GM19455 (cell line): ENCODE measurements around the gene GAS2.

Source experiments
- ATAC-seq: cut with Tn5 transposase; IDR thresholded peaks from one replicate; pipeline ENCODE4 v1.9.1; 2021; ENCODE audit not compliant: unreplicated experiment

GAS2 gene

DNA sequence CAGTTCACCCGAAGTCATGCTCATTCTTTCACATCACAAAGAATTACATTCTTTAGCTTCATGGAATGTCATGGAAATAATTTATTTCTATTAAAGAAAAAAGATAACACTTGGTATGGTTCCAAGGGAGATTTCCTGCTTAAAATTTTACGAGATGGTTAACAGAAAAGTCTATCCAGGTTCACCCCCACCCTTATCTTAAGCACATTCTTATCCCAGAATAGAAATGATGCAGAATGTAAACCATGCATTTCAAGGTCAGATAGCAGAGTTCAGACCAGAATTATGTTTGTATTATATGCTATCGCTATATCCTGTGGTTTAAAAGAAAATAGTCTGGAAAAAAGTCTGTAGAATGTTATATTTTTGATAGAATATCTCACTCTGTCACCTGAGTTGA lies 58.7 kb downstream of the GAS2 start:
- no peak for ATAC-seq

DNA sequence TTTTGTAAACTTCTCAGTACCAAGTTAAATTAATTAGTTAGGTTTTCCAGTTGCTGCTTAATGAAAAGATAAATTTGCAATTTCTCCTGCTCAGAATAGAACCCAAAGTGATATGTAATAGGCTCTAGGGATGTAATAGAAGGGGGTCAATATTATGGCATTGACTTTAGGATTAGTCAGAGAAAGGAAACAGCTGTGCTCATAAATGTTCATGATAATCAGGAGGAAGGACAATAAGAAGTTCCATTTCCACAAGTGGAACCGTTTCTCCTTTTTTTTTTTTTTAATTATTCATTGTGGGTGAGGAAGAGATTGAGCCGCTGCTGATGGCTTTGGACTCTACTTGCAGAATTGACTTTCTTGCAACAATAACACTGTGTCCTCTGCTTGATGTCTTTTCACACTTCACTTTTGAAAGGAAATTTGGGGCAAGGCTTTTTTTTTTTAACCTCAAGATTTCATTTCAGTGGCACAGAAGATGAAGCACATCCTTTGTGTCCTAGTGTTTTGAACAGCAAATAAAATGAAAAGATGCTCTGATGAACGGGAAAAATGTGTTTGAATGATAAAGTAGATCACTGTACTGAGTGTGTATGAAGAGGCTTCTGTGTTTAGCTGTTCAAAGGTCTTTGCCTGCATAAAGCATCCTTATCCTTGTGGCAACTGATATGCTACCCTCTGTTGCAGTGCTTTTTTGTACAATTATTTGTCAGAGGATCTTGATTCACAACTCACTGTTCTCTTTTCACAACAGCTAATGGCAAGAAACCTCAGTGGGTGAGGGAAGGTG lies 62.4 kb downstream of the GAS2 start:
- ATAC-seq: no peak

DNA sequence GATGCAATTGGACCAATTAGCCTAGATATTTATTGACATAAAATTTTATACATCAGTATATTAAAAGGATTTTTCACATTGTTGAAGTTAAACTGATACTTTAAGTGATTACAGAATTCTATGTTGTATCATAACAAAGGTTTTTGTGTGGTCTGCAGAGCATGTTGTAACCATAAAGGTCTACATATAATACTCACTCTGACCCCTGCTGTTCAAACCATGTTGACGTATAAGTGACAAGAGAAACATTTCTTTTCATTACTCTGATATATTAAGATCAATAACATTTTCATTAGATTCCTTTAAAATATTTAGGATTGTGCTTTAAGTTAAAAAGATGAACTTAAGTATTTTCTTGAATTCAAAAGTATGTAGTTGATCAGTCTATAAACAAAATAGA lies 63.9 kb downstream of the GAS2 start:
- ATAC-seq: no peak

DNA sequence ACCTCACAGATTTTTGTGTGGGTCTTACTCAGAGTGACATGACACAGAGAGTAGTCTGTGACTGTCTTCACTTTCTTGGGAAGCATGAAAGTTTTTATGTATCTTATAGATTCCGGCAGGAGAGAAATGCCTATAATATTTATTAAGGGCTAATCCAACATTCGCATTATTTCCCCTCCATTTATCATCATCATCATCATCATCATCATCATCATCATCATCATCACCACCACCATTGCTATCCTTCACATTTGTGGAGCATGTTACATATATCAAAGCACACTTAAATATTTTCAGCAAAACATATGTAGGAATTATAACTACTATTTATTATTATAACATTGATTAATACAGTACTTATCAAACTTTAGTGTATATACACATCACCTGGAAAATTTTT lies 66.2 kb downstream of the GAS2 start:
- no peak for ATAC-seq

DNA sequence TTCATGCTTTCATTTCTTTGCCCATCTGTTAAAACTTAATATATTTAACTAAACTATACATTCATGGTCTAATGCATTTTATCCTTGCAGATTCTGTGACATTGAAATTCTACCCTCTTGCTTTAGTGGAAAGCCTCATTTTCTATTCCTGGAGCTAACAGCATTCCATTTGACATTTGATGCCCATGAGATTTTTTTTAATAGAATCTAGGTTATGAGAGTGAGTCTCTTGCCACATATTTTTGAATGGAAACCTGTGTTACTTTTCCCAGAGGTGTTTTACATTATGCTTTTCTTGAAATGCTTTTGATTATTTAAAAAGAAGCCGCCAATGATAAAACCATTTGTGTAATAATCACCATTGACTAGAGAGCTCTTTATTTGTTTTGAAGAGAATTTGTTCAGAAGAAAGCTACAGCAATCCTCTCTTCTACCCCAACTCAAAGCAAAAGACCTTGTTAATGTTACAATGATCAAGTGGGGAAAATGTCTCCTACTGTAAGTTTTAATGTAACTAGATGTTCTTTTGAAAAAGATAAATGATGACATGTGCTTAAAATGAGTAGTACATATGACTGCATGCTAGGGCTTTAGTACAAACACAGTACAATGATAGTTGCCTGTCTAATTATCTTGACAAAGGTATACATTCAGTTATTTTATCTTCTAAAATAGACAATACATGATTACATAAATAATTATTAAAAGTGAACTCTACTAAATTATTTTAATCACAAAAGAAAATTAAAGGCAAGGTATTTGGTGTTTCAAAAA lies 67.3 kb downstream of the GAS2 start:
- ATAC-seq: no peak

DNA sequence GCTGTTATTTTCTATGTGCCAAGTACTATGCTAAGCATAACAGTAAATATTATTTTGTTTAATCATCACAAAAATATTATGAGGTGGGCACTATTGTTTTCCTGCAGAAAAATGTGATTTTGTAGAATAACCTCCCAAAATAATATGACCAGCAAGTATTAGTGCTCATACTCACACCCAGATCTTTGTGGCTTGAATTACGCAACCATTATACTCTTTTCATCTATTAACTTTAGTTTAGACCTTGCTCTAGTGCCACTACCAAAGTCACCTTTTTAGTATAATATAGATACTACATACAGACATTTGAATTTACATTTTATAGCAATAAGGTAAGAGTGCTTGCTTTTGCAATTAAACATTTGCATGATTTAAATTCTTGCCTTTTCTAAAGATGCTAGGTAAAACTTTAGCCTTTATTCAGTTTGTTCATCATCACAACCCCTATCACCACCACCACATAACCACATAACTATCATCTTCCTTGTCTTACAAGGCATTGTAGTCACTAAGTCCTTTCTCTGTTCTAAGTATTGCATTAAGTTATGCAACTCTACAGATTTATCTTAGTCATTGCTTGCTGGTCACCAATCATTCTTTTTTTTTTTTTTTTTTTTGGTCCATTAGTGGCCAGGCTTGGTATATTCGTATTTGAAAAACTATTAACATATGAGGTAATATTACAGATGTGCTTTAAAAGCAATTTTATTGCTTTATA lies 68.4 kb downstream of the GAS2 start:
- ATAC-seq: no peak

DNA sequence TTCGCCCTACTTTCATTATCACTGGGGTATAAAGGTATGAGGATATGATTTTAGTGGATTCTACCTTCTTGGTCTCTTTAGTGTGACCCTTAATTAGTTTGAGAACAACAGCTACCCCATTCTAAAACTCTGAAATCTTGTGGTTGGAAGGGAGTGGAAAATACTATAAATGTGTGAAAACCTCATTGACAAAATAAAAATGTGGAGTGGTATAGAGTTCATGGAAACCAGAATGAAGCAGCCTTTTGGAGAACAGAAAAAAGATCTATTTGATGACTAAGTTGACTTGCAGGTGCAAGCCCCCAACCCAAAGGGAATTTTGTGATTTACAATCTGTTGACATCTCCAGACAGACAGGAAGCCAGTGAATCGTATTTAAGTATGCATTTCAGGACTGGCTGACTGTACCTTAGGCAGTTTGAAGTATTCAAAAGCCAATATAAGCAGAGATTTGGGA lies 75.8 kb downstream of the GAS2 start:
- ATAC-seq: no peak

DNA sequence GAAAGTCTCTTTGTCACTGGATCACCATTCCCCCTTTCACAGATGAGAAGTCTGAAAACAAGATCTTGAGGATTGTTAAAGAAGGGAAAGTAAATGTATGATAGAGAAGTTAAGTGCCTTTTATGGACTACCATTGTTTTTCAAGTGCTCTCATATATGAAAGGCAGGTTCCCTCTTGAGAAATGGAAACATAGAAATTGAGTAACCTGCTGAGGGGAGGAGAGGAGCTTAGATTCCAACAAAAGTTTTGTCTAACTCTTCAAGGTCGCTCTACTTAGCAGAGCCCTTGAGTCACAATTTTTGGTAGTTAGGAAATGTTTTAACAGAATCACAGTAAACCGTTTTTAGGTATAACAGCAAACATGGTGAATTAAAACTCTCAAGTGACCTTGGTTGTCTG lies 83.1 kb downstream of the GAS2 start:
- ATAC-seq: no peak

DNA sequence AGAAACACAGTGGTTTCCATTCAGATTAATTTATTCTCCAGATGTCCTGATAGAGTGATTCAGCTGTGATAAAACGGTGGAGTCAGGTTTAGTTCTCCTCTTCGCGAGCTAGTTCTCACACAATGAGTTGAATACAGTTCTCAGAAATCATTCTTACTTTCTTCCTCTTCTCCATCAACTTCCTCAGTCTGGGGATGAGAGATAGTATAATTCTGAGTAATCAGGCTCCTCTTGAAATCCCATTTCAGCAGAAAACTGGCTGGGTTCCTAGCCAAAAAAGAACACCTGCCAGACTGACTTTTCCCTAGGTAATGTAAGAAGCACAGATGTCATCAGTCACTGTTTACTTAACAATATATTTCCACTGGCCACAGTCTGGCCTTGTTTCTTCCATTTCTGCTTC lies 86.5 kb downstream of the GAS2 start:
- no peak for ATAC-seq

DNA sequence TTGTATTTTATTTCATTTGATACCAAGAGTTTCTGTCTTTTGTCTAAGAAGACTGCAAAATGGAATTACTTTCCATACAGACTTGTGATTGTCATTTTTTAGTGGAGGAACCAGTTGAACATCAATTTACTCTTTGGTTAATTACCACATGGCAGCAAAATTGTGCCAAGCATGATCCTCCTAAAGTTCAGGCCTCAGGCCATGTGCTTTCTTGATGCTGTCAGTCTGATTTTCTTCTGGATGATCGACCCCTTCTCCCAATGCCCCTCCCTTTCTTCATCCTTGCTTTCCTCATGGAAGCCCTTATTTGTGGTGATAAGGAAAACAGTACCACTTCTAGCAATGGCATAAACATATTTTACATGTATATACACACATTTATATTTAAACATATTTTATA lies 87.0 kb downstream of the GAS2 start:
- no peak for ATAC-seq

DNA sequence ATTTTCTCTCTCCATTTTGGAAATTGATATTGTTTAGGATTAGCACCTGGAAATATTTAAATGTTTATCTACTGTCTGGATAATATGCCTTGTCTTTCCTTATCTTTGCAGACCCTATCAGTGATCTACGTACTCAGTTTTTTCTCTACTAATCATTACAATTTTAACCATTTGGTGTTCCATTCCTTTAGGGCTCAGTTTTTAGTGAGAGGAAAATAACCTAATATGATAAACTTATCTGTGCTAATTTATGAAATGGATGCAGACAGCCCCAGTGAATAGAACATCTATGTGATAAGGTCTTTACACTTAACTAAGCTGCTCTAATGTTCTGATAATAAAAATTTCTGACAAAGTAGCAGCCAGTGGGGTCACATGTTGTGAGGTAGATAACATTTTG lies 94.7 kb downstream of the GAS2 start:
- no peak for ATAC-seq

DNA sequence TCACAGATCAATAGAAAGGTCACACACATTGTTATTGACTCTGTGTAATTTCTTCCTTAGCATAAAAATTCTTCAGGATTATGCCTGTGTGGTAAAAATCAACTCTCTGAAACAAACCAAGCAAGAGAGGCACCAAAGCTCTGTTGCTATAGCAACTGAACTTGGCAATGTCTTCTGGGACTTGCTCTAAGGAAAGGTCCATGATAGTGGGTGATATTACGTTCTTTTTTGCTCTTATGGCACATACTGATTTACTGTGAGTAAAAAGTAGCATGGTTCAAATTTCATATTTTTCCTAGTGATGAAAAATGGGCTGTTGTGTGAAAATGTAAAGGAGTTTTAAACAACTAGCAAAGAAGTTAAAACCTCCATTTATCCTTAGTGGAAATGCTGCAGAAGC lies 96.8 kb downstream of the GAS2 start:
- no peak for ATAC-seq

DNA sequence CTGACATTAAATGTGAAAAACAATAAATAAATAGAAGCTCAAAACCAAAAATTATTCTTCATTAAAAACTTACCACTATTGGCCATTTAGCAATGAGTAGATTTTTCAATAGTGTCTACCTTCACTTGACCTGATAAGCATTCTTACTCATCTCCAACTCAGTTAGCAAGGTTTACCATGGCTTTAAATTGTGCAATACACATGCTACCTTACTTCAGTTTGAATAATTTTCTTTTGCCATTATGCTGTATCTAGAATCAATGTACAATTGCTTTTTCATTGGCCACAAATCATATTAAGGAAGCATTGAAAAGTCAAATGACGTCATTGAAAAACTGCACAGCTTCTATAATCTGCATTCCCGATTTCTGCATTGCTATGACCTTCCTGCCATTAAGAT lies 98.3 kb downstream of the GAS2 start:
- ATAC-seq: no peak

DNA sequence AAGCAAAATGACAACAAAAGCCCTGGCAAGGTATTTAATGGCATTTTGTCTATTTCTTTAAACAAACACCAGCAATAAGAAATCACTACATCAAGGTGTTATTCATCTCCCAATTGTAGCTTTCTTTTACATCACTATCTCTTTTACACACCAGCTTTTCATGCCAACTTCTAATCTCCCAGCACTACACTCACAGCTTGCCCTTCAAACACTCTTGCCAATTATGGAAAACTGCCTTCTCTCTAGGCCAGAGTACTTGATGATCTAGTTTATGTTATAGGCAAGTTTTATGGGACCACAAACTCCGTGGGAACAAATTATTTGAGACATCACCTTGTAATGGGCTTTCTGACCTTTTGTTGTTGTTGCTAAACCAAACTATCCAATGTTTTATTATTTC lies 101.9 kb downstream of the GAS2 start:
- no peak for ATAC-seq

DNA sequence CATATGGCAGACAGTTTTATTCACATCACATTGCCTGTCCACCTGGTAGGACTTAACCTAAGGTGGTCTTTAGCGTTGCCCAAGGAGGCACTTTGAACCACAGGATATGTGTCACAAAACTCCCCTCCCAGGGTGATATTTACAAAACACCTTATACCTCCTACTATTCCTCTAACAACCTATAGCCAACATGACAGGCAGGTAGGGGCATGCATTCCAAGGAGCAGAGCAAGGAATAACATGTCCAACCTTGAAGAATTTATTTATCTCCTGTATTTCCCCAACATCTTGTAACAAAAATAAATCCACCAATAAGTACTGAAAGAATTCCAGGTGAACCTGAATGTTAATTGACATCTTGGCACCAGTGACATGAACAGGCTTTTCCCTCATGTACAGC lies 102.7 kb downstream of the GAS2 start:
- ATAC-seq: no peak

DNA sequence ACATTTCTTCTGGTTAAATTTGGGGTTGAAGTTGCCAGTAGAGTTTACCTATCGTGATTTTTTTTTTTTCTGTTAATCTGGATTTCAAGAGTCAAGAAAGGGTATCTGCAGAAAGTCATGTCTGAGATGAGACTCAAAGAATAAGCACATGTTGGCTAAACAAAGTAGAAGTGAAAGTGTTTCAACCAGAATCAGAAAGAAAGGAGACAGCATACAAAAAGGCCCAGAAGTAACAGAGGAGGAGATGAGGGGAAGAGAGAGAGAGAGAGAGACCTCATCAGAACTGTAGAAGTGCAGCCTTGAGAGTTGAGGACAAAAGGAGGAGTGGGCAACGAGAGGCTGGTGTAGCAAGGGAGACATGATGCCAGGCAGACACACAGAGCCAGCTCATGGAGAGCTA lies 108.3 kb downstream of the GAS2 start:
- ATAC-seq: peak; percentile 80

DNA sequence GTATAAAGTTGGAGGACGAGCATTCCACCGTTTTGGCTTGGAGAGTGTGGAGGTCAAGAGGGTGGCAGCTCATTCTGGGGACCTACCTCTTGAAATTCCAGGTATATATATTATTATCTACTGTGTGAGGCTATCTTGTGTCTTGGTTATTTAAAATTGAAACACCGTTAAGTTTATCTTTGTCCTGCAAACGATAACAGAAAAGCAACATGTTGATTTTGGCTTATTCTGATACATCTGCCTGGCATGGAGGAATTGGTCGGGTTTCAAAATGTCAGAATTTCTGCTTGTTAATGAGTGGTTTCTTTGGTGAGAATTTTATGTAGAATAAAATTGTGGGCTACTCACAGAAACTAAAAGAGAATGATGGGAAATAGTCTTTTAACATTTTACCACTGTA lies 108.8 kb downstream of the GAS2 start:
- ATAC-seq: peak; percentile 7

DNA sequence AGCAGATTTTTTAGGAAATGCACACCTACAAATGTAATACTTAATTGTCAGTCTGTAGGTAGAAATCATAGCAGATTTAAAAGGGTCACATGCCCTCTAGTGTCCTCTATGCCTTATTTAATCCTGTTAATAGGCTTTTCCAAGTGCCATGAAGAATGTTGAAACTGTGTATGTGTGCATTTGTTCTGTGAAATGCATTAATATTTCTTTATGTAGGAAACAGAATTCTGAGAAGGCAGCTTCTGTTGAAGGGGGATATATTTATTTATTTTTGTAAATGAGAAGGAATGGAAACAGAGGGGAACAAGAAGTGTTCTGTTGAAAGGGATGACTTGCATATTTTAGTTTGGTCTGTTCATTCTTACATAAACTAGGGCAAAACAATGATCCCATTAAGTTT lies 112.2 kb downstream of the GAS2 start:
- no peak for ATAC-seq

DNA sequence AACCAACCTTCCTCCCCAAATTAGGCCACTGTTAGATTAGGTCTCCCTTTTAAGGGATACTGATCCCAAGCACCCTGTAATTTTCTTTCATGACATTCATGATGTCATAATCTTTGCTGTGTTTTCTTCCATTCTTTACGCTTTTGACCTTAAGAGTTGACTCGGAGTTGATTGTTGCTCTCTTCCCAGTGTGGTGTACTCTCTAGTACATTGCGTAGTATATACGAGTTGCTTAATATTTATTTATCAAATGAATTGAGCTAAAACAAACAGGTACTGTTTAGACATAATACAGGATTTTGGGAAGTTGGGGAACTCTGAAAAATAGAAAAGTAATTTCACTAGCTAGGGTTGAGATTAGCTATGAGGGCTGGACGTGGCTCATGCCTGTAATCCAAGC lies 113.4 kb downstream of the GAS2 start:
- ATAC-seq: no peak

DNA sequence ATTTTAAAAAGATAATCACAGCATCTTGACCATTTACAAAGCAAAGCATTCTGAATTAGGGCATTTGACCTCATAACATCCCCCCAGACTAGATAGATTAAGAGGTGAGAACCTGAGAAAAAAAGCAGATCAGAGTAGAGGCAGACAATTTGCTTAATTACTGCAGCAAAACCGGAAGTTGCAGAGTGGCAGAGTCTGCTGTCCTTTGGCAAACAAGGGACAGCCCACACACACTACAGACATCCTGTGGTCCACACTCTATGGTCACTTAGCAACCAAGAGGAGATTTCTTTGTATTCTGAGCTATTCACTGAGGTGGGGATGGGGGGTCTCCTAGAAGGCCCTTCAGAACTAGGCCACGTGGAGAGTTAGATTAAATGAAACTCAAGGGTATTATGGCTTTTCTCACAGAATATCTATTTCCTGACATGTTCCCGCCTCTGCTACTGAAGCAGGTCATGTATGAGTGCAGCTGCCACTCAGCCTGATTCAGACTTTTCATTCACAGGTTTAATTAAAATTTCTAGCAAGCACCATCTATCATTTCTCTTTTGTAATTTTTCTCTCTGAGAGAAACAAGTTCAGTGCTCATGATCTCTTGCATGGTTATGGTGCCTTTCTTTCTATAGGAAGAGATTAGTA lies 114.7 kb downstream of the GAS2 start:
- ATAC-seq: peak; percentile 82

DNA sequence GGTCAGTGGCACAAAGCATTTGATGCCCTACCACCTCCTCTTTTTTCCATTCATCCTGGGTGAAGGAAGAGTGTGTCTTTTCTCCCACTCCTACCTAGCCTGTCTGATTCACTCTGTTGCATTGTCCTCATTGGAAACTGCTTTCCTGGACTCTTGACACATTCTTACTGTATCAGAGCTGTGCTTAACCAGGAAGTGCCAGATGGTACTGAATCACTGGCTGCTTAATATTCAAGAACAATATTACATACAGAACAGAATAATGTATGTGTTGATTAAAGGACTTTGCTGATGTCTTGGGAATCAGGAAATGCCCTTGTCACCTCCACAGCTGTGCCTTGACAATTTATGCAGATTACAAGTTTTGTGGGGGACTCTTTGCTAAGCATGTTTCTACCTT lies 118.8 kb downstream of the GAS2 start:
- ATAC-seq: no peak
